Measurements from ENCODE around the gene ASTN2. TPM values are rescaled to one million over a fixed set of nuclear protein-coding genes. Genes with fewer than 3 reads are reported as not detected.

The ASTN2 gene
- total and polyA plus RNA-seq, 2 experiments from 2014 or later, result 7.0 to 24.6 TPM

DNA sequence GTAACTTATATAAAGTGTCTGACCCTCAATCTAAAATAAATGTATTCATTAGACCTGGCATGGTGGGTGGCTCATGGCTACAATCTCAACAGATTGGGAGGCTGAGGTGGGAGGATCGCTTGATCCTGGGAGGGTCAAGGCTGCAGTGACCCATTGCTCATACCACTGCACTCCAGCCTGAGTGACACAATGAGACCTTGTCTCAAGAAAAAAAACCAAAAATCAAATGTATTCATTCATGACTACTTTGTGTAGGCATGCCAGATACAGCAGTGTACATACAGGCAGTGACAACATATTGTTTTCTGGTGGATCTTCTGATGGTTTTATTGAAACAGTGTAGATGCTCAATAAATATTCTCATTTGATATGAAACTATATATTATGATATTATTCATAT is 526.8 kb downstream of the ASTN2 start:
- DNase-seq (ENCODE audit: low spot score) (no peak), ATAC-seq (no peak)
- Histone ChIP-seq H3K9me2 (ENCODE audit: insufficient read depth) (no peaks in the 10 kb centered on the region), H3K36me3 (ENCODE audit: insufficient read depth) (no peaks in the 10 kb centered on the region), H3F3A (replicated peaks; ENCODE audit: low read depth) (no peaks in the 10 kb centered on the region), H2AFZ (no peak overlapping the region), H3K4me2 (no peak overlapping the region), H3K27me3 (ENCODE audit: insufficient read depth) (no peaks in the 10 kb centered on the region), H3K4me1 (ENCODE audit: insufficient read depth) (peaks cover 5% of the 10 kb centered on the region; the same call in 1 of the 2 replicates), H3K4me3 (no peak overlapping the region), H3K27ac (ENCODE audit: low read depth) (no peak overlapping the region), H3K79me2 (replicated peaks; ENCODE audit: insufficient read depth) (no peaks in the 10 kb centered on the region), H4K20me1 (replicated peaks; ENCODE audit: insufficient read depth) (no peaks in the 10 kb centered on the region)
- H3K4me1 Mint-ChIP-seq, result peaks cover 5% of the 10 kb centered on the region; the same call in 2 of the 3 replicates
- no peaks in the 10 kb centered on the region for H3K9me3 Mint-ChIP-seq
- TF ChIP-seq CREB1 (CRISPR knock-in tag; IDR thresholded peaks at IDR 0.05; ENCODE audit: low read depth), result no peak
- TF ChIP-seq REST (IDR thresholded peaks at IDR 0.05; ENCODE audit: unreplicated experiment), result no peak
- TF ChIP-seq NANOG (IDR thresholded peaks at IDR 0.05; ENCODE audit: borderline replicate concordance), result no peak
- no peak for TF ChIP-seq ZNF114 (CRISPR knock-in tag; IDR thresholded peaks at IDR 0.05)
- no peak for TF ChIP-seq EZH2 (IDR thresholded peaks at IDR 0.05; ENCODE audit: low read depth, unreplicated experiment)
- TF ChIP-seq POLR2AphosphoS5 (IDR thresholded peaks at IDR 0.05; ENCODE audit: low read depth), result no peak
- TF ChIP-seq EZH2phosphoT487 (IDR thresholded peaks at IDR 0.05; ENCODE audit: unreplicated experiment), result no peak
- no peak for TF ChIP-seq ETS1 (IDR thresholded peaks at IDR 0.05)
- TF ChIP-seq JUNB (IDR thresholded peaks at IDR 0.05; ENCODE audit: unreplicated experiment), result no peak
- TF ChIP-seq ZNF462 (CRISPR knock-in tag; IDR thresholded peaks at IDR 0.05), result no peak
- TF ChIP-seq ZNF331 (CRISPR knock-in tag; IDR thresholded peaks at IDR 0.05; ENCODE audit: low read depth), result no peak
- no peak for TF ChIP-seq STAT1 (IDR thresholded peaks at IDR 0.05; ENCODE audit: unreplicated experiment)
- TF ChIP-seq, protein P1, sequence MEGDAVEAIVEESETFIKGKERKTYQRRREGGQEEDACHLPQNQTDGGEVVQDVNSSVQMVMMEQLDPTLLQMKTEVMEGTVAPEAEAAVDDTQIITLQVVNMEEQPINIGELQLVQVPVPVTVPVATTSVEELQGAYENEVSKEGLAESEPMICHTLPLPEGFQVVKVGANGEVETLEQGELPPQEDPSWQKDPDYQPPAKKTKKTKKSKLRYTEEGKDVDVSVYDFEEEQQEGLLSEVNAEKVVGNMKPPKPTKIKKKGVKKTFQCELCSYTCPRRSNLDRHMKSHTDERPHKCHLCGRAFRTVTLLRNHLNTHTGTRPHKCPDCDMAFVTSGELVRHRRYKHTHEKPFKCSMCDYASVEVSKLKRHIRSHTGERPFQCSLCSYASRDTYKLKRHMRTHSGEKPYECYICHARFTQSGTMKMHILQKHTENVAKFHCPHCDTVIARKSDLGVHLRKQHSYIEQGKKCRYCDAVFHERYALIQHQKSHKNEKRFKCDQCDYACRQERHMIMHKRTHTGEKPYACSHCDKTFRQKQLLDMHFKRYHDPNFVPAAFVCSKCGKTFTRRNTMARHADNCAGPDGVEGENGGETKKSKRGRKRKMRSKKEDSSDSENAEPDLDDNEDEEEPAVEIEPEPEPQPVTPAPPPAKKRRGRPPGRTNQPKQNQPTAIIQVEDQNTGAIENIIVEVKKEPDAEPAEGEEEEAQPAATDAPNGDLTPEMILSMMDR (conservative IDR thresholded peaks at IDR 0.05; ENCODE audit: low read depth in 2 of 2), result no peak
- no peak overlapping the region for H3K27ac Mint-ChIP-seq
- H3K36me3 Mint-ChIP-seq (ENCODE audit: low read depth), result no peaks in the 10 kb centered on the region
- no peaks in the 10 kb centered on the region for H3K27me3 Mint-ChIP-seq (ENCODE audit: insufficient read depth, low read depth, poor library complexity)
- no peak overlapping the region for H3K4me3 Mint-ChIP-seq

All from GM23338 (cell line).